Ascending aorta (tissue), 2 donors: ENCODE measurements around the gene CILP. TPM values are rescaled to one million over a fixed set of nuclear protein-coding genes. Genes with fewer than 3 reads are reported as not detected.

ENCODE experiments used
- DNase-seq, 2 donors: peaks; one replicate each; pipeline ENCODE4 v3.0.0-alpha.2; 2019; ENCODE audit warnings: low spot score in 2 of 2
- H3K27ac ChIP-seq, 2 donors: fragments of 200-600 bp; sonication (generic); one replicate each; pipeline ENCODE4 v1.5.1; 2016 to 2017; ENCODE audit warnings: mild to moderate bottlenecking in 1 of 2
- H3K27me3 ChIP-seq: fragments of 200-600 bp; sonication (generic); one replicate; pipeline ENCODE4 v1.5.1; 2017
- H3K36me3 ChIP-seq, 2 donors: fragments of 200-600 bp; sonication (generic); one replicate each; pipeline ENCODE4 v1.5.1; 2016
- H3K4me1 ChIP-seq, 2 donors: fragments of 200-600 bp; sonication (generic); one replicate each; pipeline ENCODE4 v1.5.1; 2016 to 2017; ENCODE audit warnings: mild to moderate bottlenecking in 1 of 2
- H3K4me3 ChIP-seq, 2 donors: fragments of 200-600 bp; sonication (generic); one replicate each; pipeline ENCODE4 v1.5.1; 2016 to 2017; ENCODE audit warnings: mild to moderate bottlenecking in 1 of 2
- H3K9me3 ChIP-seq, 2 donors: fragments of 200-600 bp; sonication (generic); one replicate each; pipeline ENCODE4 v1.5.1; 2016
- CTCF ChIP-seq, 3 experiments: fragments of 200-600 bp in 2 of 3; fragments of 450-650 bp in 1 of 3; sonication (generic) in 2 of 3; IDR thresholded peaks; one replicate each; pipeline ENCODE4 v1.5.1; 2016 to 2019; ENCODE audit warnings: antibody characterized with exemption in 3 of 3, mild to moderate bottlenecking in 1 of 3, moderate library complexity in 1 of 3
- intact Hi-C: fragments of 100-400 bp; cut with DNase I; formaldehyde crosslinking; loops from one replicate; pipeline ENCODE4 v1.15.1; 2023
- total RNA-seq: library from RNA; depleted of rRNA; stranded (reverse); fragments of >200 nt; gene quantifications from one replicate; pipeline ENCODE4 v1.1.0, GENCODE V29; 2016

CILP gene
- total RNA-seq, 1 donor from 2014 or later = 1.8 TPM

DNA sequence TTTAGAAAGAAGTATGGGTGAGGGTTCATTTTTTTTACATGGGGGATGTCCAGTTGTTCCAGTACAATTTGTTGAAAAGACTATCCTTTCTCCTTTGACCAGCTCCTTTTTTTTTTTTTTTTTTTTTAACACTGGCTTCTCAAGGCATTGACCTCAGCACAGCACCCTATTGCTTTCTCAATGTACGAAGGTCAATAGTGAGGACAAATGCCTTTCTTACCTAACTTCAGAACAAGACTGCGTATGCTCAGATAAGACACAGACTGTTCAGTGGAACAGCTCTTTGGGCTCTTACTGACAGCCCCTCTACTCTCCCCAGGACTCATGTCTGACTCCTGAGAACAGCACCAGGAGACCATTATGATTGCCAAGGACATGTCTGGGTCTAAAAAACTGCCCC, 10.4 kb upstream of the CILP start:
- no peak for TF ChIP-seq CTCF (IDR thresholded peaks at IDR 0.05)
- intact Hi-C loops = no loop called here
- Histone ChIP-seq H3K36me3 (no peaks in the 10 kb centered on the region), H3K4me3 (no peak overlapping the region), H3K4me1 (no peaks in the 10 kb centered on the region), H3K27me3 (no peaks in the 10 kb centered on the region), H3K9me3 (no peaks in the 10 kb centered on the region), H3K27ac (no peak overlapping the region)
- DNase-seq = no peak

DNA sequence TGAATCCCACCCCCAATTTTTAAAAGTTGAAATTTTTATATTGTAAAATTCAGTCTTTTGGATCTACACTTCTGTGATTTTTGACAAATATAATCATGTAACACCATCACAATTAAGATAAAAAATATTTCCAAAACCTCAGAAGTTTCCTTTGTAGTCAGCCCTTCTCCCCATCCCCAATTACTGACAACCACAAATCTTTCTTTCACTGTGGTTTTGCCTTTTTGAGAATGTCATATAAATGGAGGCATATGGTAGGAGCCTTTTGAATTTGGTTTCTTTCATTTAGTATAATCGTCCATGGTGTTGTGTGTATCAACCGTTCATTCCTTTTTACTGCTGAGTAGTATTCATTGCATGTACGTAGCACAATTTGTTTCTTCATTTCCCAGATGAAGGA, 7.9 kb upstream of the CILP start:
- TF ChIP-seq CTCF (IDR thresholded peaks at IDR 0.05) = no peak
- no peaks in the 10 kb centered on the region for H3K36me3 ChIP-seq
- no peaks in the 10 kb centered on the region for H3K27me3 ChIP-seq
- DNase-seq = no peak
- no peak overlapping the region for H3K4me3 ChIP-seq
- intact Hi-C loops = no loop called here
- no peaks in the 10 kb centered on the region for H3K4me1 ChIP-seq
- no peak overlapping the region for H3K27ac ChIP-seq
- no peaks in the 10 kb centered on the region for H3K9me3 ChIP-seq

GRCh38 chr15:65217526-65218482, 6.5 kb upstream of the CILP start:
- no peak for TF ChIP-seq CTCF (IDR thresholded peaks at IDR 0.05)
- Histone ChIP-seq H3K27me3 (no peaks in the 10 kb centered on the region), H3K4me3 (no peak overlapping the region), H3K36me3 (no peaks in the 10 kb centered on the region), H3K9me3 (no peaks in the 10 kb centered on the region), H3K27ac (no peak overlapping the region), H3K4me1 (no peaks in the 10 kb centered on the region)
- DNase-seq = no peak
- intact Hi-C loops = no loop called here

GRCh38 chr15:65215496-65215895, 4.2 kb upstream of the CILP start:
- H3K4me1 ChIP-seq = no peaks in the 10 kb centered on the region
- DNase-seq = no peak
- no peak overlapping the region for H3K4me3 ChIP-seq
- H3K9me3 ChIP-seq = no peaks in the 10 kb centered on the region
- intact Hi-C loops = no loop called here
- no peaks in the 10 kb centered on the region for H3K36me3 ChIP-seq
- H3K27me3 ChIP-seq = no peaks in the 10 kb centered on the region
- no peak for TF ChIP-seq CTCF (IDR thresholded peaks at IDR 0.05)
- H3K27ac ChIP-seq = no peak overlapping the region

- no peak for TF ChIP-seq CTCF (IDR thresholded peaks at IDR 0.05)
- intact Hi-C loops = no loop called here
- no peak overlapping the region for H3K4me3 ChIP-seq
Observed at GRCh38 chr15:65214010-65214409, 2.7 kb upstream of the CILP start.

More at GRCh38 chr15:65214010-65214409, 2.7 kb upstream of the CILP start:
- no peak for DNase-seq
- no peaks in the 10 kb centered on the region for H3K4me1 ChIP-seq
- no peaks in the 10 kb centered on the region for H3K27me3 ChIP-seq
- H3K36me3 ChIP-seq = no peaks in the 10 kb centered on the region
- H3K27ac ChIP-seq = no peak overlapping the region
- no peaks in the 10 kb centered on the region for H3K9me3 ChIP-seq
